H1 (cell line): Measurements from ENCODE around the gene GALNT5. TPM values are rescaled to one million over a fixed set of nuclear protein-coding genes. Genes with fewer than 3 reads are reported as not detected.
A peak's percentile ranks its signal among the peaks of the same experiment; 100 is the strongest.

ENCODE experiments used
- CTCF ChIA-PET: fragments of 300-600 bp; sonication (Branson Sonifier 250); formaldehyde crosslinking; loops from one replicate; lab custom pipeline; 2021; ENCODE audit not compliant: partially characterized antibody; lab: Charles Lee
- POLR2A ChIA-PET: fragments of 300-600 bp; sonication (Branson Sonifier 250); formaldehyde crosslinking; loops from one replicate; lab custom pipeline; 2021; ENCODE audit warnings: inconsistent platforms; ENCODE audit not compliant: partially characterized antibody; lab: Charles Lee
- DNase-seq, 2 experiments: peaks; one replicate each; pipeline versions ENCODE4 v3.0.0 to v3.0.0-alpha.2; 2010 to 2022; ENCODE audit warnings: low spot score in 2 of 2, low read depth in 1 of 2, mixed read lengths in 1 of 2
- FAIRE-seq: peaks from 2 replicates; lab custom pipeline; 2011; peaks lifted over from hg19 to GRCh38; lab: Jason Lieb, UNC
- H2AFZ ChIP-seq: 2 replicates; pipeline ENCODE4 v1.8.1; 2012; ENCODE audit warnings: low read length, inconsistent platforms
- H2AK5ac ChIP-seq: 2 replicates; pipeline ENCODE4 v1.6.1; 2013; ENCODE audit warnings: low read depth, low read length
- H2BK120ac ChIP-seq: replicated peaks from 2 replicates; pipeline ENCODE3; 2013; ENCODE audit warnings: low read depth, low read length, inconsistent platforms
- H2BK12ac ChIP-seq: 2 replicates; pipeline ENCODE4 v1.6.1; 2013; ENCODE audit warnings: low read depth, low read length
- H2BK15ac ChIP-seq: 2 replicates; pipeline ENCODE4 v1.6.1; 2013; ENCODE audit warnings: low read length
- H2BK20ac ChIP-seq: 2 replicates; pipeline ENCODE4 v1.6.1; 2013; ENCODE audit warnings: low read length
- H2BK5ac ChIP-seq: 2 replicates; pipeline ENCODE4 v1.6.1; 2013; ENCODE audit warnings: low read depth, low read length
- H3K14ac ChIP-seq: 2 replicates; pipeline ENCODE4 v1.6.1; 2013; ENCODE audit warnings: inconsistent platforms; ENCODE audit not compliant: insufficient read length
- H3K18ac ChIP-seq: 2 replicates; pipeline ENCODE4 v1.6.1; 2013; ENCODE audit warnings: low read length; ENCODE audit errors: extremely low read depth
- H3K23ac ChIP-seq: 2 replicates; pipeline ENCODE4 v1.6.1; 2013; ENCODE audit warnings: inconsistent platforms; ENCODE audit not compliant: insufficient read length
- H3K23me2 ChIP-seq: 2 replicates; pipeline ENCODE4 v1.6.1; 2013; ENCODE audit warnings: low read depth, low read length
- H3K27ac ChIP-seq: 2 replicates; pipeline ENCODE4 v1.6.1; 2011; ENCODE audit warnings: low read depth, low read length, inconsistent platforms
- H3K27me3 ChIP-seq, 4 experiments: replicated peaks in 1 of 4; 1 replicate in 1 of 4; 2 replicates in 3 of 4; pipeline versions ENCODE4 v1.6.1 to v1.8.1; 2011 to 2013; ENCODE audit warnings: low read length in 3 of 4, mild to moderate bottlenecking in 3 of 4, inconsistent platforms in 2 of 4, mixed read lengths in 2 of 4, moderate library complexity in 1 of 4; ENCODE audit not compliant: control insufficient read depth in 3 of 4, insufficient read depth in 3 of 4; ENCODE audit errors: extremely low read depth in 1 of 4
- H3K36me3 ChIP-seq, 4 experiments: 2 replicates each; pipeline versions ENCODE4 v1.6.1 to v1.8.1; 2011 to 2013; ENCODE audit warnings: mild to moderate bottlenecking in 4 of 4, low read length in 3 of 4, moderate library complexity in 2 of 4, control low read depth in 1 of 4, inconsistent platforms in 1 of 4; ENCODE audit not compliant: insufficient read depth in 4 of 4, control insufficient read depth in 2 of 4
- H3K4ac ChIP-seq: replicated peaks from 2 replicates; pipeline ENCODE3; 2013; ENCODE audit warnings: low read length, low read depth, mixed read lengths, inconsistent platforms; ENCODE audit not compliant: insufficient read length
- H3K4me1 ChIP-seq, 4 experiments: replicated peaks in 1 of 4; 1 replicate in 1 of 4; 2 replicates in 3 of 4; pipeline versions ENCODE4 v1.6.1 to v1.8.1; 2011 to 2013; ENCODE audit warnings: low read length in 3 of 4, inconsistent platforms in 2 of 4, mixed read lengths in 1 of 4; ENCODE audit not compliant: insufficient read depth in 4 of 4, control insufficient read depth in 3 of 4
- H3K4me2 ChIP-seq, 2 experiments: 2 replicates each; pipeline versions ENCODE4 v1.6.1 to v1.8.1; 2011 to 2013; ENCODE audit warnings: low read depth in 2 of 2, low read length in 2 of 2, control low read depth in 1 of 2, inconsistent platforms in 1 of 2, mild to moderate bottlenecking in 1 of 2; ENCODE audit not compliant: insufficient read depth in 1 of 2
- H3K4me3 ChIP-seq, 4 experiments: fragments of 200-600, 300-600 bp in 1 of 4; sonication (generic), shearing (Covaris generic), sonication (Bioruptor Twin) in 1 of 4; 2 replicates each; pipeline versions ENCODE4 v1.5.1 to v1.8.1; 2011 to 2016; ENCODE audit warnings: low read length in 4 of 4, low read depth in 3 of 4, control low read depth in 2 of 4, inconsistent platforms in 2 of 4, mild to moderate bottlenecking in 2 of 4, mixed read lengths in 1 of 4, moderate library complexity in 1 of 4; ENCODE audit not compliant: insufficient read depth in 2 of 4; ENCODE audit errors: extremely low read depth in 1 of 4
- H3K56ac ChIP-seq: replicated peaks from 2 replicates; pipeline ENCODE3; 2013; ENCODE audit warnings: low read depth, mild to moderate bottlenecking, mixed read lengths, low read length, inconsistent platforms; ENCODE audit not compliant: insufficient read length
- H3K79me1 ChIP-seq: 2 replicates; pipeline ENCODE4 v1.6.1; 2013; ENCODE audit warnings: low read depth, low read length, control low read depth
- H3K79me2 ChIP-seq, 2 experiments: 2 replicates each; pipeline versions ENCODE4 v1.6.1 to v1.8.1; 2012 to 2013; ENCODE audit warnings: low read length in 2 of 2, mild to moderate bottlenecking in 2 of 2, inconsistent platforms in 1 of 2; ENCODE audit not compliant: insufficient read depth in 2 of 2, control insufficient read depth in 1 of 2
- H3K9ac ChIP-seq, 4 experiments: replicated peaks in 1 of 4; 1 replicate in 1 of 4; 2 replicates in 3 of 4; pipeline versions ENCODE4 v1.6.1 to v1.8.1; 2011 to 2013; ENCODE audit warnings: low read depth in 3 of 4, low read length in 3 of 4, control low read depth in 2 of 4, mild to moderate bottlenecking in 2 of 4, moderate library complexity in 2 of 4, inconsistent platforms in 1 of 4; ENCODE audit errors: extremely low read depth in 1 of 4
- H3K9me3 ChIP-seq, 2 experiments: 2 replicates each; pipeline versions ENCODE4 v1.6.1 to v1.8.1; 2012 to 2013; ENCODE audit warnings: mild to moderate bottlenecking in 2 of 2, moderate library complexity in 2 of 2, control low read depth in 1 of 2, inconsistent platforms in 1 of 2, low read depth in 1 of 2, low read length in 1 of 2, mixed read lengths in 1 of 2; ENCODE audit not compliant: insufficient read depth in 2 of 2
- H4K20me1 ChIP-seq, 2 experiments: replicated peaks in 1 of 2; 2 replicates each; pipeline versions ENCODE3 to v1.8.1; 2011 to 2013; ENCODE audit warnings: inconsistent platforms in 2 of 2, low read length in 2 of 2, mild to moderate bottlenecking in 1 of 2; ENCODE audit not compliant: insufficient read depth in 2 of 2, control insufficient read depth in 1 of 2
- H4K5ac ChIP-seq: 2 replicates; pipeline ENCODE4 v1.6.1; 2013; ENCODE audit warnings: low read length, low read depth, mixed read lengths, inconsistent platforms; ENCODE audit not compliant: insufficient read length
- H4K8ac ChIP-seq: 2 replicates; pipeline ENCODE4 v1.8.0; 2013; ENCODE audit warnings: mild to moderate bottlenecking, moderate library complexity, low read length, inconsistent platforms; ENCODE audit not compliant: insufficient read depth; ENCODE audit errors: extremely low read depth
- H4K91ac ChIP-seq: replicated peaks from 2 replicates; pipeline ENCODE3; 2013; ENCODE audit warnings: low read length, mixed read lengths, inconsistent platforms; ENCODE audit not compliant: insufficient read length
- ATF2 ChIP-seq: IDR thresholded peaks from 2 replicates; pipeline ENCODE4 v1.6.1; 2012; ENCODE audit warnings: low read length, inconsistent platforms
- BRCA1 ChIP-seq: IDR thresholded peaks from 2 replicates; pipeline ENCODE4 v1.6.1; 2012; ENCODE audit warnings: low read depth, low read length, improper control_type of control experiment
- CTBP2 ChIP-seq: IDR thresholded peaks from 2 replicates; pipeline ENCODE4 v1.7.0; 2011; ENCODE audit warnings: borderline replicate concordance, mild to moderate bottlenecking, moderate library complexity, mixed read lengths, low read length; ENCODE audit not compliant: insufficient read depth, insufficient read length
- HDAC2 ChIP-seq, 2 experiments: fragments of 300-600 bp in 1 of 2; sonication (generic) in 1 of 2; IDR thresholded peaks; 2 replicates each; pipeline ENCODE4 v1.6.1; 2011 to 2012; ENCODE audit warnings: low read depth in 2 of 2, low read length in 2 of 2, mild to moderate bottlenecking in 2 of 2, moderate library complexity in 2 of 2, borderline replicate concordance in 1 of 2, inconsistent platforms in 1 of 2
- KDM5A ChIP-seq: fragments of 200-600 bp; IDR thresholded peaks from 2 replicates; pipeline ENCODE4 v1.7.1; 2012; ENCODE audit warnings: mild to moderate bottlenecking, low read length, inconsistent platforms, mixed read lengths
- MAFK ChIP-seq: IDR thresholded peaks from 2 replicates; pipeline ENCODE4 v1.6.1; 2012; ENCODE audit warnings: low read depth, mild to moderate bottlenecking, improper control_type of control experiment, low read length
- NRF1 ChIP-seq: IDR thresholded peaks from 2 replicates; pipeline ENCODE4 v1.6.1; 2011; ENCODE audit warnings: mild to moderate bottlenecking, low read depth, low read length, improper control_type of control experiment
- RAD21 ChIP-seq, 2 experiments: IDR thresholded peaks in 1 of 2; conservative IDR thresholded peaks in 1 of 2; 2 replicates each; pipeline ENCODE4 v1.6.1; 2011; ENCODE audit warnings: low read depth in 2 of 2, low read length in 2 of 2, improper control_type of control experiment in 1 of 2, inconsistent platforms in 1 of 2, mild to moderate bottlenecking in 1 of 2, moderate library complexity in 1 of 2
- SIRT6 ChIP-seq: IDR thresholded peaks from one replicate; pipeline ENCODE4 v1.7.1; 2012; ENCODE audit warnings: low read length, inconsistent platforms
- SUZ12 ChIP-seq: fragments of 200-600 bp; sonication (generic); IDR thresholded peaks from 2 replicates; pipeline ENCODE4 v1.6.1; 2012; ENCODE audit warnings: mild to moderate bottlenecking, inconsistent platforms, low read length, moderate library complexity, mixed read lengths
- TEAD4 ChIP-seq: IDR thresholded peaks from 2 replicates; pipeline ENCODE4 v1.6.1; 2012; ENCODE audit warnings: low read depth, low read length, inconsistent platforms, mixed read lengths
- WGBS, 2 experiments: shearing (Covaris generic) in 1 of 2; methylation state at CpG; one replicate each; pipeline versions ENCODE4 v1.1.6 to v1.1.7; 2013 to 2015; ENCODE audit warnings: low lambda C conversion rate in 2 of 2, mixed read lengths in 2 of 2, inconsistent platforms in 1 of 2, low coverage in 1 of 2, missing lambda C conversion rate in 1 of 2; ENCODE audit not compliant: insufficient replicate concordance in 2 of 2, insufficient coverage in 1 of 2, insufficient read length in 1 of 2; ENCODE audit errors: extremely low coverage in 1 of 2, missing lambda C conversion rate in 1 of 2; 5-methylcytosine and 5-hydroxymethylcytosine counted together
- polyA plus RNA-seq, 7 experiments: library from polyadenylated mRNA; depleted of rRNA in 3 of 7; stranded (reverse) in 5 of 7; unstranded in 2 of 7; fragments of >200 nt in 5 of 7; fragments of 200-250 nt in 2 of 7; gene quantifications; 1 replicate in 5 of 7; 2 replicates in 1 of 7; 4 replicates in 1 of 7; pipeline versions ENCODE4 v1.2.1 to v1.2.3, GENCODE V29; 2011 to 2013; ENCODE audit warnings: missing spikeins in 2 of 7, mixed read lengths in 2 of 7
- total RNA-seq: library from RNA; stranded (reverse); fragmentation: NEBNext Ultra II Directional; extraction: Animal tissue kit (Norgen Biotek cat#: 25700); gene quantifications from 2 replicates; pipeline ENCODE4 v1.2.1, GENCODE V29; 2021

The GALNT5 gene
- total and polyA plus RNA-seq, 2 of the 8 experiments (the other 6 are each of a cell fraction or from before 2014, with no cell fraction given), result 0.02 to 0.06 TPM

GRCh38 chr2:157302492-157303099 lies 45.1 kb downstream of the GALNT5 start:
- H2BK20ac ChIP-seq, result no peak overlapping the region
- no peaks in the 10 kb centered on the region for H4K20me1 ChIP-seq
- no peak overlapping the region for H3K18ac ChIP-seq
- H2AFZ ChIP-seq, result no peak overlapping the region
- H4K8ac ChIP-seq, result no peak overlapping the region
- no peak for DNase-seq
- no peak overlapping the region for H3K23ac ChIP-seq
- H3K4me2 ChIP-seq, result no peak overlapping the region
- no peak overlapping the region for H2AK5ac ChIP-seq
- no peak overlapping the region for H3K4me3 ChIP-seq
- H3K27me3 ChIP-seq, result no peaks in the 10 kb centered on the region
- POLR2A ChIA-PET, result no interaction called here
- H3K36me3 ChIP-seq, result no peaks in the 10 kb centered on the region
- no peak overlapping the region for H3K4ac ChIP-seq
- H3K27ac ChIP-seq, result no peak overlapping the region
- H3K9me3 ChIP-seq, result no peaks in the 10 kb centered on the region
- H3K79me1 ChIP-seq, result no peaks in the 10 kb centered on the region
- H3K14ac ChIP-seq, result no peak overlapping the region
- peaks cover 0 to 2% (median 0%) of the 10 kb centered on the region in 4 experiments; a peak in 1 of 7 replicates for H3K4me1 ChIP-seq
- H2BK5ac ChIP-seq, result no peak overlapping the region
- no peak overlapping the region for H2BK15ac ChIP-seq
- H2BK120ac ChIP-seq, result no peak overlapping the region
- no peak overlapping the region for H4K5ac ChIP-seq
- H3K79me2 ChIP-seq, result no peaks in the 10 kb centered on the region
- H4K91ac ChIP-seq, result no peak overlapping the region
- H2BK12ac ChIP-seq, result no peak overlapping the region
- peak; percentile 88 for FAIRE-seq
- H3K9ac ChIP-seq, result no peak overlapping the region
- H3K23me2 ChIP-seq, result no peaks in the 10 kb centered on the region
- WGBS, 2 experiments, result 38% methylated on average over 9 of the region's 9 CpGs; no CpG with 5 or more reads in 1 of the 2 experiments
- CTCF ChIA-PET, result interaction anchor here (0.6 to 12.2 kb wide), 41 partner anchors 8 to 963 kb away, joined by 3 to 299 read pairs (median 4); partner anchors contain the start of genes ACVR1C and ERMN
- H3K56ac ChIP-seq, result no peak overlapping the region
- TF ChIP-seq MAFK, result no peak
- no peak for TF ChIP-seq CTBP2
- no peak for TF ChIP-seq SIRT6
- TF ChIP-seq SUZ12, result no peak
- no peak for TF ChIP-seq BRCA1
- no peak for TF ChIP-seq HDAC2 (IDR thresholded peaks at IDR 0.05; ENCODE audit: borderline replicate concordance in 1 of 2, low read depth in 2 of 2, low read length in 2 of 2)
- TF ChIP-seq ATF2, result no peak
- TF ChIP-seq NRF1, result no peak
- 0 out of 2 replicates have a peak, but pooled peaks have one; percentile 2 for TF ChIP-seq TEAD4
- no peak for TF ChIP-seq KDM5A
- peak; percentile 86 to 90 for TF ChIP-seq RAD21 (IDR thresholded peaks at IDR 0.05 in 1 of 2, conservative IDR thresholded peaks at IDR 0.05 in 1 of 2; ENCODE audit: low read depth in 2 of 2, low read length in 2 of 2)
